Mesendoderm (in vitro differentiated cells): ENCODE results near the gene URI1.
"Not testable (repeated sequence)": the region's sequence is repeated elsewhere in the genome, so short reads cannot be mapped to it uniquely, and the experiment has no call there.

Experiments
- DNase-seq: peaks from one replicate; pipeline ENCODE4 v3.0.0; 2013
- H2AK5ac ChIP-seq: 2 replicates; pipeline ENCODE4 v1.6.1; 2013; ENCODE audit warnings: low read length, inconsistent platforms
- H2BK120ac ChIP-seq: 2 replicates; pipeline ENCODE4 v1.6.1; 2013; ENCODE audit warnings: low read depth, mild to moderate bottlenecking, low read length, moderate library complexity, mixed read lengths
- H2BK15ac ChIP-seq: replicated peaks from 2 replicates; pipeline ENCODE4 v1.6.1; 2013; ENCODE audit warnings: low read depth, mild to moderate bottlenecking, moderate library complexity
- H2BK5ac ChIP-seq: 2 replicates; pipeline ENCODE4 v1.6.1; 2013; ENCODE audit warnings: low read length, inconsistent platforms
- H3K18ac ChIP-seq: 2 replicates; pipeline ENCODE4 v1.6.1; 2013; ENCODE audit warnings: mild to moderate bottlenecking, low read length, mixed read lengths
- H3K23ac ChIP-seq: one replicate; pipeline ENCODE4 v1.6.1; 2013; ENCODE audit warnings: low read length
- H3K27ac ChIP-seq: 2 replicates; pipeline ENCODE4 v1.5.1; 2013; ENCODE audit warnings: low read depth, mild to moderate bottlenecking, inconsistent platforms, low read length, moderate library complexity
- H3K27me3 ChIP-seq: 2 replicates; pipeline ENCODE4 v1.6.1; 2013; ENCODE audit warnings: low read length, control low read depth, mild to moderate bottlenecking, inconsistent platforms; ENCODE audit not compliant: insufficient read depth, poor library complexity
- H3K36me3 ChIP-seq: 2 replicates; pipeline ENCODE4 v1.6.1; 2013; ENCODE audit warnings: low read length, inconsistent platforms; ENCODE audit not compliant: control insufficient read depth, insufficient read depth
- H3K4ac ChIP-seq: one replicate; pipeline ENCODE4 v1.6.1; 2013; ENCODE audit warnings: low read depth, mild to moderate bottlenecking, low read length, moderate library complexity
- H3K4me1 ChIP-seq: 2 replicates; pipeline ENCODE4 v1.6.1; 2013; ENCODE audit warnings: low read depth, low read length, inconsistent platforms; ENCODE audit not compliant: control insufficient read depth
- H3K4me2 ChIP-seq: 2 replicates; pipeline ENCODE4 v1.6.1; 2013; ENCODE audit warnings: low read length
- H3K4me3 ChIP-seq: 2 replicates; pipeline ENCODE4 v1.5.1; 2013; ENCODE audit warnings: mild to moderate bottlenecking, low read length
- H3K56ac ChIP-seq: one replicate; pipeline ENCODE4 v1.6.1; 2013; ENCODE audit warnings: low read length
- H3K79me1 ChIP-seq: 2 replicates; pipeline ENCODE4 v1.6.1; 2013; ENCODE audit warnings: low read length, inconsistent platforms
- H3K79me2 ChIP-seq: 2 replicates; pipeline ENCODE4 v1.6.1; 2013; ENCODE audit warnings: mild to moderate bottlenecking, low read length; ENCODE audit not compliant: control insufficient read depth, insufficient read depth
- H3K9ac ChIP-seq: 2 replicates; pipeline ENCODE4 v1.6.1; 2013; ENCODE audit warnings: low read length, inconsistent platforms
- H4K5ac ChIP-seq: one replicate; pipeline ENCODE4 v1.6.1; 2013; ENCODE audit warnings: low read length
- H4K8ac ChIP-seq: one replicate; pipeline ENCODE4 v1.6.1; 2013; ENCODE audit warnings: low read depth, mild to moderate bottlenecking, control low read depth, low read length, moderate library complexity
- WGBS: extraction: QIAGEN DNeasy Blood & Tissue Kit; methylation state at CpG from one replicate; pipeline ENCODE4 v1.1.7; 2013; ENCODE audit warnings: low lambda C conversion rate, missing lambda C conversion rate; ENCODE audit not compliant: insufficient coverage; ENCODE audit errors: extremely low coverage; 5-methylcytosine and 5-hydroxymethylcytosine counted together

URI1 gene

GRCh38 chr19:29908963-29909944, 32.8 kb upstream of the URI1 start:
- H3K18ac ChIP-seq: no peak overlapping the region
- no peaks in the 10 kb centered on the region for H3K36me3 ChIP-seq
- H3K4me1 ChIP-seq: no peaks in the 10 kb centered on the region
- no peak overlapping the region for H3K27ac ChIP-seq
- no peak overlapping the region for H2BK120ac ChIP-seq
- no peak overlapping the region for H2BK15ac ChIP-seq
- no peak overlapping the region for H4K8ac ChIP-seq
- H2AK5ac ChIP-seq: no peak overlapping the region
- no peak overlapping the region for H3K4me2 ChIP-seq
- H4K5ac ChIP-seq: no peak overlapping the region
- no peaks in the 10 kb centered on the region for H3K79me2 ChIP-seq
- H3K23ac ChIP-seq: no peak overlapping the region
- no peak for DNase-seq
- H3K4me3 ChIP-seq: no peak overlapping the region
- H3K4ac ChIP-seq: no peak overlapping the region
- no peak overlapping the region for H3K9ac ChIP-seq
- H3K56ac ChIP-seq: no peak overlapping the region
- H3K27me3 ChIP-seq: no peaks in the 10 kb centered on the region
- H3K79me1 ChIP-seq: no peaks in the 10 kb centered on the region
- WGBS: no CpG with 5 or more reads among the region's 18 CpGs
- no peak overlapping the region for H2BK5ac ChIP-seq

- H3K23ac ChIP-seq: no peak overlapping the region
- H3K27me3 ChIP-seq: no peaks in the 10 kb centered on the region
- no peak for DNase-seq
- H3K79me2 ChIP-seq: no peaks in the 10 kb centered on the region
- no peak overlapping the region for H3K27ac ChIP-seq
- H3K4ac ChIP-seq: no peak overlapping the region
- H2BK120ac ChIP-seq: no peak overlapping the region
- no peak overlapping the region for H2BK5ac ChIP-seq
- no peaks in the 10 kb centered on the region for H3K79me1 ChIP-seq
- no peak overlapping the region for H3K9ac ChIP-seq
- no peak overlapping the region for H3K56ac ChIP-seq
- H3K4me1 ChIP-seq: no peaks in the 10 kb centered on the region
- H3K4me2 ChIP-seq: no peak overlapping the region
- H2AK5ac ChIP-seq: no peak overlapping the region
- no peak overlapping the region for H3K4me3 ChIP-seq
- WGBS: no CpG with 5 or more reads among the region's 3 CpGs
- no peak overlapping the region for H4K8ac ChIP-seq
- no peak overlapping the region for H4K5ac ChIP-seq
- H3K18ac ChIP-seq: no peak overlapping the region
- no peaks in the 10 kb centered on the region for H3K36me3 ChIP-seq
- no peak overlapping the region for H2BK15ac ChIP-seq
Observed at GRCh38 chr19:29914933-29915332, 27.1 kb upstream of the URI1 start.

GRCh38 chr19:29915832-29916231, 26.2 kb upstream of the URI1 start:
- H3K9ac ChIP-seq, H3K18ac ChIP-seq, H3K4me1 ChIP-seq, H3K56ac ChIP-seq, H3K27ac ChIP-seq, H3K36me3 ChIP-seq, H2BK120ac ChIP-seq, H3K4ac ChIP-seq, H3K79me2 ChIP-seq, H4K8ac ChIP-seq, DNase-seq, H2BK5ac ChIP-seq, H2BK15ac ChIP-seq, H3K27me3 ChIP-seq, H3K4me2 ChIP-seq, H3K4me3 ChIP-seq, H2AK5ac ChIP-seq, H3K79me1 ChIP-seq, H3K23ac ChIP-seq, H4K5ac ChIP-seq: not testable (repeated sequence)
- WGBS: no CpG with 5 or more reads among the region's 2 CpGs

- H3K9ac ChIP-seq: no peak overlapping the region
- no peak overlapping the region for H2BK120ac ChIP-seq
- H4K8ac ChIP-seq: no peak overlapping the region
- H4K5ac ChIP-seq: no peak overlapping the region
- H3K4me2 ChIP-seq: no peak overlapping the region
- no peak overlapping the region for H2BK5ac ChIP-seq
- no peak overlapping the region for H3K4me3 ChIP-seq
- no peaks in the 10 kb centered on the region for H3K36me3 ChIP-seq
- DNase-seq: peak; percentile 18
- H3K27me3 ChIP-seq: no peaks in the 10 kb centered on the region
- H3K56ac ChIP-seq: no peak overlapping the region
- H2AK5ac ChIP-seq: no peak overlapping the region
- WGBS: no CpG with 5 or more reads among the region's 7 CpGs
- no peak overlapping the region for H3K4ac ChIP-seq
- no peak overlapping the region for H3K27ac ChIP-seq
- no peak overlapping the region for H3K18ac ChIP-seq
- H2BK15ac ChIP-seq: no peak overlapping the region
- no peak overlapping the region for H3K23ac ChIP-seq
- no peaks in the 10 kb centered on the region for H3K4me1 ChIP-seq
- no peaks in the 10 kb centered on the region for H3K79me1 ChIP-seq
- no peaks in the 10 kb centered on the region for H3K79me2 ChIP-seq
Observed at GRCh38 chr19:29917911-29918310, 24.1 kb upstream of the URI1 start.

GRCh38 chr19:29918891-29919290, 23.1 kb upstream of the URI1 start:
- Histone ChIP-seq H3K18ac (no peak overlapping the region), H3K4ac (no peak overlapping the region), H3K4me3 (no peak overlapping the region), H3K56ac (no peak overlapping the region), H3K27me3 (no peaks in the 10 kb centered on the region), H3K36me3 (no peaks in the 10 kb centered on the region), H3K27ac (no peak overlapping the region), H4K5ac (no peak overlapping the region), H3K23ac (no peak overlapping the region), H2BK15ac (no peak overlapping the region), H2BK120ac (no peak overlapping the region), H2AK5ac (no peak overlapping the region), H2BK5ac (no peak overlapping the region), H3K4me1 (no peaks in the 10 kb centered on the region), H3K79me1 (no peaks in the 10 kb centered on the region), H3K4me2 (no peak overlapping the region), H3K9ac (no peak overlapping the region), H4K8ac (no peak overlapping the region), H3K79me2 (no peaks in the 10 kb centered on the region)
- DNase-seq: no peak
- no CpG with 5 or more reads among the region's 6 CpGs for WGBS
